ENCODE measurements around the gene TENM4.

The TENM4 gene

DNA sequence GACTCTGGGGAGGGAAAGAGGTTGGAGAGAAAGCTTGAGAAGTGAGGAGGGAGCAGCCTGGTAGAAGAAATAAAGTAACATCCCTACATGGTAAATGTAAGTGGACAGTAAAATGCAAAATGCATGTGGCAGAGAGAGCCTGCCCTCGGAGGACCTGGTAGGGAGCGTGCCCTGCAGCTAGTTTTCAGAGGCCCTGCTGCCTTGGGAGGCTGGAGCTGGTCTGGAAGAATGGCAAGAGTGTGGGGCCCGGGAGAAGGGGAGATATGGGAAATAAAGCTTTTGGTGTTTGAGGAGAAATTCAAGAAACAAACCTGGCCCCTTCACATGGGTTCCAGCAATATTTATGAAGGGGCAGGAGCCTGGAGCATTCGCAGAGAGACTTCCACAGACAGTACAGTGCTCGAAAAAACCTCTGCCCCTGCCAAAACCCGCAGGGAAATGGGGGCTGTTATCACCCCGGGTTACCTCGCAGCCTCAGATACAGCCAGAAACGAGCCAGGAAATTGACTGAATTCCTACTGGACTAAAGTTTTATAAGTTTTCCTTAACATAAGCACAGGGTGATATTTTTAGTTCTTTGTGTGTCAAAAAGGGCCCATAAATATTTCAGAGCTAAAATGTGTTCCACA is 363.0 kb downstream of the TENM4 start:
- no peak for DNase-seq

DNA sequence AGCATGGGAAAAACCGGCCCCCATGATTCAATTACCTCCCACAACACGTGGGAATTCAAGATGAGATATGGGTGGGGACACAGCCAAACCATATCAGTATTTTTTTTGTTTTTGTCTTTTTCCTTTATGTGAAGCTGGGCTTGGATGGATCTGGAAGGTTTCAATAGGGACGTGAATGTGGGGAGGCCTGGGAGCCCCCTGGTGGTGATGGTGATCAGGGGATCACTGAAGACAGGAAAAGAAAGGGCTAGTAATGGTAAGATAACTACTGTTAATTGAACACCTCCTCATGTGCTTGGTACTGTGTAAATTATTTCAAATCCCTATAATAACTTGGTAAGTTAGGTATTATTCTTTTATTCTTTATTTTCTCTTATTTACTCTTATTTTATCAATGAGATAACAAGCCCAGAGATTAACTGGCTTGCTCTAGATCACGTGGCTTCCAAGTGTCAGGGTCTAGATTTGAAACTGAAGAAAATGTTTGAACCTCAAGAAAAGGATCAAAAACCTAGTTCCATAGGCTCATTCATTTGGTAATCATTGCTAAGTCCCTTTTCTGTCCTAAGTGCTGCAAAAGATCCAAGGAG is 364.2 kb downstream of the TENM4 start:
- DNase-seq: peak; percentile 23

DNA sequence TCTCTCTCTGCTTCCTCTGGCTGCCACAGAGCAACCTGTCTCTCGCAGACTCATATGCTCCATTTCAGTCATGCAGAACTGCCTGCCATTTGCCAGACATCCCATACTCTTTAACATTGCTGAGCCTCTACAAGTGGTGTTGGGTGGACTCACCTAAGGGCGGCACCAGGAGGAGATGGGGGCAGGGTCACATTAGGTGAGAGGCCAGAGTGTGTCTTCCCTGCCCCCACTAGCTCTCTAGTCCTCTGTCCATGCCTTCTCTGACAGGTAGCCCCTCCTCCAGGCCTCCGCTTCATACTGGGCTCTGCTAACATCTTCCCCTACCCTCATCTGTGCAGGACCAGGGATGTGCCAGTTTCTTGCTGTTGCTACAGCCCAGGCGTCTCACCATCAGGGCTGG is 366.3 kb downstream of the TENM4 start:
- DNase-seq: no peak

DNA sequence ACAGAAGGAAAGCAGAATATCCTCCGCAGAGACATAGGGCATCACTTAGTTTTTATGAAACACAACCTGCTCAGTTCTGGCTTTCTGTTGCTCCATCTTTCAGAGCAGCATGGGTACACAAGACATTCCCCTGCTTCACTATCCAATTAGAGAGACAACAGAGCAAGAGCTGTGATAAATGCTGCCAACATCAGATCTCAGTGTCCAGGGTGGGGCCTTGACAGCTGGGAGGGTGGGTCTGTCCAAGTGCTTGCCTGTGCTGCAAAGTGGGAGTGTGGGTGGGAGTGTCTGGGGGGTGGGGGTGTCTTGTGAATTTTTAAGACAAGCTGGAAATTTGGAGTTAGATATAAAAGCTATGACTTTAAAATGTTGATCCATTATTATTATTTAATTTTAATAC is 369.6 kb downstream of the TENM4 start:
- DNase-seq: no peak

DNA sequence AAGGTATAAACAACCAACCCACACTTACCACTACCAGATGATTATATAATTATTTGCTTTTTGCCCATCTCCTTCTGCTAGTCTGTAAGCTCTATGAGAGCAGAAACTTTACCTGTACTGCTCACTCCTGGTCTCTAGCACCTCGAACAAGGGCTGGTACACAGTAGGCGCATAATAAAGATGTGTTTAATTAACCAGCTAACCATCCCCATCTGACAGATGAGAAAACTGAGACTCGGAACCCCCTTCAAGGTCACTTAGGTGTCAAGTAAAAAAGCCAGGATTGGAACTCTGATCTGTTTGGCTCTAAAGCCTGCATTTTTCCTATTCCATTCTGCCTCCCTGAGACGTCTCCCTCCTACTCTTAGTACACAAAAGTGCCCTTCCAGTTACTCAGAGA is 370.3 kb downstream of the TENM4 start:
- no peak for DNase-seq

DNA sequence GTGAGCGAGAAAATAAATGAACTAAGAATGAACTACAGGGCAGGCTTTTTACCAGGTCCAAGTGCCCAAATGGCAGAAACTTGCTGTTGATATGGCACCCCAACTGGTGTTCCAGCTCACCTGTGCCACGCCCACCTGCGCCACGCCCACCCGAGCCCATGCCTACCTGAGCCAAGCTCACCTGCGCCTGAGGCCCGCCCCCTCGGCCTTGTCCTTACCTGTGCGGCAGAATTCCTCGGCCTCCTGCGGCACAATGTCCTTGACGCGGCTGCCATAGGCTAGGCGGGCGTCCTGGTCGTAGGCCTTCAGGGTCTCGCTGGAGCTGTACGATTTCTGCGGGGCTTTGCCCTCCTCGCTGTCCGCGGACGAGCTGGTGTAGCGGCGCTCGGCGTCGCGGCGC is 371.3 kb downstream of the TENM4 start:
- no peak for DNase-seq

DNA sequence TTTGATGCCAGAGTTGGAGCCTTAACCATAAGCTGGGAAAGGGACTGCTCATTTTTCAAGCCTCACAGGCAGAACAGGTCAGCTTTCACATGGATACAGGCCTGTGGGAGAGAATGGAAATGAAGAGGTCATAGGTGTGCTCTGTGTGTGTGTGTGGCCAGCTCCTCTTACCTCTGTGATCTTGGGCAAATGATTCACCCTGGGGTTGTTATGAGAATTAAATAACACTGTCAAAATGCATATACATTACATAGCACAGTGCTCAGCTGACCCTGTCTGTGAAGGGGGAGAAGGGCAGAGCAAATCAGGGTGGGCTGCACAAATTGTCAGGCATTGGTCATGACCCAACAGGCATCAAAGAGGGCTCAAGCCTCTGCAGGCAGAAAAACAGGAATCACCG is 372.5 kb downstream of the TENM4 start:
- no peak for DNase-seq

DNA sequence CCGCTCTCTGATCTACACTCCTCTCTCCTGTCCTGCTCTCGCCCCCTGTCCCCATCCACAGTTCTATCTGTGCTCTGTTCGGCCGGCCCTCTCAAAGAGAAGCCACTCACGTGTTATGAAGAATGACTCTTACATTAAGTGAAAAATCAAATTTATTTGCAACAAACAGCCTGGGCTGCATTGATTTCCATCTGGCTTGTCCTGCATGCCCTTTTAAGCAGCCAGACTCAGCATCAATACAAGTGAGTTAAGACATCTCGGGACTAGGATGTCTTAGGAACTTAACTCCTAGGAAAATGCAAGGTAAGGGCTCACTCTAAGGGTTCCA is 373.5 kb downstream of the TENM4 start:
- DNase-seq: no peak

DNA sequence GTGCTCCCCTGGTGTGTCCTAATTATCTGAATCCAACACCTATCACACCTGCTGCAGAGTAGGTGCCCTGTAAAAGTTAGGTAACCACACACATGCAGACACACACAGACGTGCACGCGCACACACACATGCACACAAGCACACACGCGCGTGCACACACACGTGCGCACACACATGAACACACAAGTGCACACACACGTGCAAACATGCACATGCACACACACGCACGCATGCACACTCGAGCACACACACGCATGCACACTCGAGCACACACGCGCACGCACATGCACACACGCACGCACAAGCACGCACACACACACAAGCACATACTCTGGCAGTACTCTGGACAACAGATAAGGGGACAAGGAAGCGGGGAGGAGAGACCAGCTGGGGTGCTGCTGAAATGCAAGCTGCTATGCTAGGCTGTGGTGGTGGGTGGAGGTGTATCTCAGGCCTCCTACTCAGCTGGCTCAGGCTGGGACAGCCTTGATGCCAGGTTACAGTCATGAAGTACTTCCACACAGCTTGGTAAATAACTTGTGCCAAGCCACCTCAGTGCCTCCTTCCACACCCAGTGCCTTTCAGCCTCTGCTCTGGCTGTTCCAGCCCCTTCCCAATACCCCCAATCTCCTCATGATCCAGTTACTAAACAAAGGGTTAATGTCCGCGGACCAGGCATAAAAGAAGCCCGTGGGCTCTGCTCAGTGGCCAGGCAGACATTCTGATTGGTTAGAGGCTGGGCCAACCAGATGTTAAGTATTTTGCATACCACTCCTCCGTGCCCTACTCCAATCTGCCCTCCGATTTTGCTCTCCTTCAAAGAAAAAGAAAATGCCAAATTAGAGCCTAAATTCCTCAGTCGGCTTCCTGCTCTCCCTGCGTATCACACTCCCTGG is 374.1 kb downstream of the TENM4 start:
- no peak for DNase-seq

DNA sequence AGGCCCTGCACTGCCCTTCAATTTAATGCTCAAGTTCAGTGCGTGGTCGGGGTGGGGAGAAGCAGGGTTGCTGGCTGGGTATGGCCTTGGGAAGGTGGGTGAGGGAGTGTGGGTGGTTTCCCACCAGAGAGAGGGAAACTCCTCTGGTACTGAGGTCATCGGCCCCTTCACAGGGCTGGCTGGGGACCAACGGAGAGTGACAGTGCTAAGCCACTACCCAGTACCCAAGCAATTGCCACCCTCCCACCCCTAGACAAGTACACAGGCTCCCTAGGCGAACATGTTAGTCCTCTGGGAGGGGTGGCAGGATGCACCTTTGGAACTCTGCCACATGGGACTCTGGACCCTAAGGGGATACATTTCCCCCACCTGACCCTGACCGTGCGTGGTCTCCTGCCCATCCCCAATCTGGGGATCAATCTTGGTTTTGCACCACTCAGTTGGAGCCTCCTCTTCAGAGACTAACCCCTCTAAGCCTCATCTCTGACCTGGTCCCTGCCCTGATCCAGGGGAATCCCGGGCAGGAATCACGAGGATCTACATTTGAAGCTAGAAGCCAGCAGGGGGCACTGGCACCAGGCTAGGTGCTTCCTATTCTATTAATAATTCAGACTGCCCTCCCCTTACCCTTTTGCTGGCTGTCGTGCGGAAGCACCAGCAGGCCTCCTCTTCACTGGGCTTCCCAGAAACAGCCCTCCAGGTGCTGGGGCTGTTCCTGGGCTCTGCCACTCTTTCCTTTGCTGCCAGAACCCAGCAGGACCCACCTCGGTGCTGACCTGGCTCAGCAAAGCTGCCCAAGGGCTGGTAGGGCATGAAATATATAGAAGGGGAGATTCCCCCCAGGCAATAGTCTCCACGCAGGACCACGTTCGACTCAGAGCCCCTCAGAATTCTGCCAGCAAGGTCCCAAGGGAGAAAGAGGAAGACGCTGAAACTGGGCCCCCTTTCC is 377.7 kb downstream of the TENM4 start:
- no peak for DNase-seq

DNA sequence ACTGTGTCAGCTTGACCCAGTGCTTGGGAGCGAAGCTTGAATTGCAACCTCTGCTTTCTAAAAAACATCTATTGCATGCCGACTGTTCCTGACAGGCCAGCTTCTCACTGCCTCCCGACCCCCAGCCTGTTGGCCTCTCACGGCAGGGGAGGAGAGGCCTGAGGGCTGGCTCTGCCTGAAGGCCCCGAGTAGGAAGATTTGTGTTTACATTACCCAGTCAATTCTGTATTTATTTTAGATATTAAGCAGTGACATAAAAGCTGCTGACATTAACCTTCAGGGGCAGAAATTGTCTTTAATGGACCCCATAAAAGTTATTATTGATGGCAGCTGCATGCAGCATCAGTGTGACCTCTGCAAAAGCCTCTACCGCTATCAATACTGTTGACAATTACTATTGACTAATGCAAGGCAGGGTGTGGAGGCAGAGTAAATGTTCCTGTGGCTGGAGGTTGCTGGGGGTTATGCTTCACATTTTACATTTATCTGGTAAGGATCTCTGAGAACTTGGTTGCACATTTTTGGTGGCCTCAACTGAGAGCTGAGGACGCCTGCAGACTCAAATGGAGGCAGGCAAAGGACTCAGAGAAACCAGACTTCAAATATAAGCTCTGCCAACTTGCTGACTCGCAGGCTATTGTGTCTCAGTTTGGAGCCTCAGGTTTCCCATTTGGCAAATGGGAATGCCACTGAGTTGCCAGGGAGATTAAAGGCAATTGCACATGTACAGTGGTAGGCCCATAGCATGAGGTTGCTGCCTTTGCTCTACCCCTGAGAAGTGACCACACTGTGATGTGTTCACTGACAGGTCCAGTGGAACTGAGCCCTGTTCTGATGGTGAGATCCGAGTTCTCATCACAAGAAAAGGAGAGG is 380.5 kb downstream of the TENM4 start:
- DNase-seq: no peak

DNA sequence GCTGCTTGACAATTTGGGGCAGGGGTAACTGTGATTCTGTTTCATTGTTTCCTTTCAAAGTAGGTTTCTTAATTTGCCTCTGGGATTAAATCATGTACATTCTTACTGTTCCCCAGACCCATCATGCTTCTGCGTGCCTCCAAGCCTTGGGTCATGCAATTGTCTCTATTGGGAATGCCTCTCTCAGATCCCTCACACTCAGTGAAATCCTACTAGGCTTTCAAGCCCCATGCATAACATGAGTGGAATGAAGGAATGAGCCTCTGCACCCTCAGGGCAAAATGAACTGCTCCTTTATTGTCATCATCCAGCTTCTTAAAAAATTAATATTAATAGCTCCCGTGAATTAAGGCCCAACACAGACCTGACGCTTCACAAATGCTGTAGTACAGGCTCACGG is 381.7 kb downstream of the TENM4 start:
- DNase-seq: no peak

DNA sequence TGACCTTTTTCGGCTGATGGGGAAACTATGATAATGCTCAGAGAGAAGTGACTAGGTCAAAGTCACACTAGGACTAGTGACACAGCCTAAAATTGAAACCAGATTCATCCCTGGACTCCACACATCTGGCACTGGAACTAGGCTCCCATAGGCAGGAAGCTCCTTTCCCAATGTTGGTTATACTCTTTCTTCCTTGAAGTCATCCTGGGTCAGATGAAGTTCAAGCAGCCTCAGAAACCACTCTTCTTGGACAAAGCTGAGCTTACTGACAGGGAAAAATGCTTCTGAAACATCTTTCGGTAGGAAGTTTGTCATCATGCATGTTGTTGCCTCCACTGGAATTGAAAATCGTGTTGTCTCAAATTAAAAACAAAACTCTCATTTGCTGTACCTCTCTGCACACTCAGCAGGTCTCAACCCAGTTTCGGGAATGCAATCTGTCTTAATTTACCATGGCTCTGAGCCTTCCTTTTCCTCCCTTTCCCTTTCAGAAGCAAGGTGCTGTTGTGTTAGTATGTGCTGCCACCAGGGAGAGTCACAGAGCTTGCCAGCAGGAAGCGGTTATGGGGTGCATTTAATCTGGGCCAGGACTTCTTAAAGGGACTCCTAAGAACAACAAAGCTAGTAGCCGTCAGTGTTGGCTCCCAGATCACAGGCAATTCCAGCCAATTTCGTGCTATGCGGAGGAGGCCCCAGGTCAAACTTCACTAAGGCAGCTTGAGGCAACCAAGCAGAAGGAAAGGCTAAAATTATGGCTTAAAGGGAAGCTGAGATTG is 384.8 kb downstream of the TENM4 start:
- no peak for DNase-seq

DNA sequence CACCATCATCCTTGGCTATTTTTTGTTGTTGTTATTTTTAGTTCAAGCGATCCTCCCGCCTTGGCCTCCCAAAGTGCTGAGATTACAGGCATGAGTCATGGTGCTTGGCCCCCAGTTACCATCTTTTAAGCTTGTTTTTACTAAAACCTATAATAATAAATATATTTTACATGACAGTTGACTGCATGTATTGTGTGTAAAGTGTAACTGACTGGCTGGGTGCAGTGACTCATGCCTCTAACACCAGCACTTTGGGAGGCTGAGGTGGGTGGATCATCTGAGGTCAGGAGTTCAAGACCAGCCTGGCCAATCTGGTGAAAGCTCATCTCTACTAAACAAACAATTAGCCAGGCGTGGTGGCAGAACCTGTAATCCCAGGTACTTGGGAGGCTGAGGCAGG is 386.2 kb downstream of the TENM4 start:
- DNase-seq: no peak

DNA sequence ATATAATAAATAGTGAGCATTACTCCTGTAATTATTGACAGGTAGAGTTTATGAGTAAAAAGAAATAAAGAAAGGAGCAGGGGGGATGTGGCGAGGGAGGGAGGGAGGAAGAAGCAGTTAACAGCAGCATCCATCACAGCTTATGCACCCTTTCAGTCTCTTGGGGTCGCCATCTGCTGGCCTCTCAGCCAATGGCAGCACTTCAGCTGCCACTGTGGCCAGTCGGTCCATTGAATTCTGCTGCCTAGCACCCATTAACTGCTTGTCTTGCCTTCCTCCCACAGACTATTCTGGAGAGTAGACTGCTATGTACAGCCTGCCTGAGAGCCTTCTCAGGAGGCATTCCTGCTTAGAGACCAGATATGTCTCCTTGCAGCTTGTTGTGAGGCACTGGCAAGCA is 388.3 kb downstream of the TENM4 start:
- DNase-seq: no peak

DNA sequence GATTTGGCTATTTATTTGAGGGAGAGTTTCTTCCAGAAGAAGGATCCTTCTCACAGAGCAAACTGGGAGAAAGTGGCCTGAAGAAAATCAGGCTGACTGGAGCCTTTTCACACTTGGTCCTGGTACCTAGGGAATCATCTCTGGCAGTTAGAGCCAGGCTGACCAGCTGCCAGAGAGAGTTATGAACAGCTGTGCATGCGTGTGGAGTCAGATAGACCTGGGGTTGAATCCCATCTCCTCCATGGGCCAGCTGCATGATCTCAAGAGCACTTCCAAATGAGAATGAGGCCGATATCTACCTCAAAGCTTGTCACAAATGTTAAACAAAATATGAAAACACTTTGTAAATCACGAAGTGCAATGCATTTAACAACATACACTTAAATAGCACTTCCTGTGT is 390.0 kb downstream of the TENM4 start:
- no peak for DNase-seq

DNA sequence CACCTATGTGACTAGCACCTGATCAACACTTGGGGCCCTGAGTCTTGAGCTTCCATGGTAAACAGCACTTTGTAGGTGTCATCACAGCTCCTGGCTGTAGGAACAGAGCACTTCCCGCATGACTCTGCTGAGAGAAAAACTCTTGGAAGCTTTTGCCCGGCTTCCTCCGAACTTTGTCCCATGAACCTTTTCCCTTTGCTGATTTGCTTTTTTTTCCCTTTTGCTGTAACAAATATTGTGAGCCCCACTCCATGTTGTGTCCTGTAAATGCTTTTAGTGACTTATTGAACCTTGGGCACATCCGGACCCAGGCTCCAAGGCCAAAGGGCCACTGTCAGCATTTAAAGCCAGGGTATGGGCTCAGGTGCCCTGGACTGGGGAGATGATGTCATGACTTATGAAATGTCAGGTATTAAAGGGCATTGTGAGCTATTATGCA is 391.1 kb downstream of the TENM4 start:
- DNase-seq: no peak

DNA sequence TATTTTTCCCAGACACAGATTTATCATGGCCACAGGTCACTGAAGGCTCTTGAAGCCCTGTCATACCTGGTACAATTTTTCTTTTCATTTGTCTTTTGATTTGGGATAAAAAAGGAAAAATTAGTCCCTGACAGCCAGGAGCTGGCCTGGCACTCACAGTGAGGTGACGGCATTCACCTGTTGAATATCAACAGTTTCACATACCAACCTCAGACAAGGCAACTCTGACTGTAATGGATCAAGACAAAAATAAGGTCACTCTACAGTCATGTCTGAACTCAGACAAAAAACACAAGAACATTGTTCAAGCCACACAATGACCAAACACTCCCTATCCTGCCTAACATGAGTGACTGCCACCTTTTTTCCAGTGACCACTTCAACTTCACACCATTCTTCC is 392.9 kb downstream of the TENM4 start:
- no peak for DNase-seq

DNA sequence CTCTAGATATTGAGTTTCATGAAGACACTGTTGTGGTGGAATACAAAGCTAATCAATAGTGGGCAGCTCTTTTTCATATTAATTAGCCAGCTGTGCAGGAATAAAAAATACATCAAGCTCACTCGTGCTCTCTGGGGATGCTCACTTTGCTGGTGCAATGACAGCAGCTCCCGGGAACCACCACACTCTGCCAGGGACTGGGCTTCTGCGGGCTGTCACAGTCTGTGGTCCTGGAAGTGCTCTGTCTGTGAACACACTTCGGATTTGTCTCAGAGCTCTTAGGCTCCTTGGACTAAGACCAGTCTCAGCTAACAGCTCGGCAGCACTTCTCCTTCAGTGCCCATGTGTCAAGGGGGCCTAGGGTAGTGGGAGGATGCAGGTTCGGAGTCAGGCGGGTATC is 393.5 kb downstream of the TENM4 start:
- DNase-seq: no peak

DNA sequence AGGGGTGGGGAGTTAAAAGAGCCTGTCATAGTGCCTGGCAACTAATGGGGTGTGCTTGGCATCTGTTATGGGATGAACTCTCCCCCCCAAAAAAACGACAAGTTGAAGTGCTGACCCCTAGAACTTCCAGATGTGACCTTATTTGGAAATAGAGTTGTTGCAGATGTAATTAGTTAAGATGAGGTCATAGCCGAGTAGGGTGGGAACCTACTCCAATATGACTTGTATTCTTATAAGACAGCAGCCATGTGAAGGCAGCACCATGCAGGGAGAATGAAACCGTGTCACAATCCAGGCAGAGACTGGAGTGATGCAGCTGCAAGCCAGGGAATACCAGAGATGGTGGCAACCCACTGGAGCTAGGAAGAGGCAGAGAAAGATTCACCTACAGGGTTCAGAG is 394.5 kb downstream of the TENM4 start:
- DNase-seq: no peak

DNA sequence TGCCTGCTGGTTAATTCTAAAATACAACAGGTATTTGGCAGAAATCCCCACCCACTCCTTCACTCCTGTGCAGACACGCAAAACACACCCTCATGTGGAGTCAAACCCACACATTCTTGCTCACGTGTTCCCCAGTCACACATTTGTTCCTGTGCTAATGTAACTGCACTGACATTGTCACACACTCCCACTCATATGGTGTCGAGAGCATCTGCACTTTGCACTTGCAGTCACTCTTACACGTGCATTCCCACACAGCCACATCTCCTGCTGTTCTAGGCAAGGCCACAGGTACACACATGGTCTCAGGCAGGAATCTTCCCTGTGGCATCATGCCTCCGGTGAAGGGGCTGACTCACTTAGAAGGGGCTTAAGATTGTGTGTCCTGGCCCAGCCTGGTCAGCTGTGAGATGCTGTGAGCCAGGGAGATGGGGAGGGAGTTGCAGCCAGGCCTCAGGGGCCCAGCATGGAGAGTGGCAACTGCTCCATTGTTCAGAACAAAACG is 395.0 kb downstream of the TENM4 start:
- no peak for DNase-seq

All from CD4-positive, alpha-beta T cell treated with Interleukin-6 for 4 hours (primary cell).